HG02870 (cell line): ENCODE measurements around the gene ITGA3.

Experiments
- ATAC-seq: cut with Tn5 transposase; IDR thresholded peaks from one replicate; pipeline ENCODE4 v1.9.1; 2021; ENCODE audit warnings: mild to moderate bottlenecking, moderate library complexity; ENCODE audit not compliant: unreplicated experiment

Gene ITGA3

DNA sequence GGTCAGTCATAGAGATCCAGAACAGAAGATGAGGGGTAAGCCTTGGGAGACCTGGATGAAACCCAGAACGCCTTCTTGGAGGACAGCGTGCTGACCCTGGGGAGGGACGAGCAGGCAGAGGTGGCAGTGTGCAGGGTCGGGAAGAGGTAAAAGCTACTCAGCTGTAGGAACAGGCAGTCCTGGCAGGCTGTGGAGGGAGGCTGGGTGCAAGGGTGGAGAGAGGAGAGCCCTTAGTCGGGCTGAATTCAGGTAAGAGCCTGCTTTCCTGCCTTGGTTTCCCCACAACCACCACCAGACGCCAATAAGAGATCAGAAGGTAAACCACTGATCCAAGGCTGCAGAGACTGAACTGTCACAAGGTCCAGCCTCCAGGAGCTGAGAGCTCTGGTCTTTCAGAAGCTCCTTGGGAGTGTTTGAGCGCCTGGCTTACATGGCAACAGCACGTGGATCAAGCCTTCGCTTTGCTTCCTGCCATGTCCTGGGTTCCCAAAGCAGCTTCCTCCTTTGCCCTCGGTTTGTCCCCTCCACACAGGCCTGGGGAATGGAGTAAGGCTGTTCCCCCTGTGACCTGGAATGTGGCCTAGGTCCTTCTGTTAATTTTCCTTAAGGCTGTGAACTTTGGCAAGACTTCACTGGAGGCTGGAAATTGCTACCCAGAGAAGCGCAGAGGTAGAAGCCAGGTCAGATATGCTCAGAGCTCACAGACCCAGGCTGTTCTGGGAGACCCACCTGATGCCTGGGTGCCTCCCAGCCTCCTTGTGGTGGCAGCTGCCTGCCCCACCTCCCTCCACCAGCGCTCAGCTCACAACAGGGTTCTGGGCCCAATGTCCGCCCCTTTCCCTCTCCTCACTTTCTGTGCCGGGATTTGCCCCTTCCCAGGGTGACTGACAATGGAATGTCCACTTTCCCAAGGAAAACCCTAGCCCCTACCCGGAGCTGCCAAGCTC lies 35.3 kb downstream of the ITGA3 start:
- ATAC-seq = no peak

DNA sequence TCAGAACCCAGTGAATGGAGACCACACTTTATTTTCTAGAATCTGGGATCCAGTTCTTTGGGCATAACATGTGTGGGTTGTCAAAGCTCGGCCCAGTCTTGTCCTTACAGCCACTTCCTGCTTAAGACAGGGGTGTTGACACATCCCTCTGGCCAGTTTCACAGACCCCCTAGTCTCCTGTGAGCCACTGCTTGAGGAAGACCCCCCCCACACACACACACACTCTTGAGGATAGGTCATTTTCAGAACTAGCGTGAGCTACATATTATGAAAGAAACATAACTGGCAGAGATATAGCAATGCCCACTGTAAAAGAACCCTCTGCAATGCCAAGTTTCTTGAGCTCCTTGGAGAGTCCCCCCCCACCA lies 36.0 kb downstream of the ITGA3 start:
- no peak for ATAC-seq

DNA sequence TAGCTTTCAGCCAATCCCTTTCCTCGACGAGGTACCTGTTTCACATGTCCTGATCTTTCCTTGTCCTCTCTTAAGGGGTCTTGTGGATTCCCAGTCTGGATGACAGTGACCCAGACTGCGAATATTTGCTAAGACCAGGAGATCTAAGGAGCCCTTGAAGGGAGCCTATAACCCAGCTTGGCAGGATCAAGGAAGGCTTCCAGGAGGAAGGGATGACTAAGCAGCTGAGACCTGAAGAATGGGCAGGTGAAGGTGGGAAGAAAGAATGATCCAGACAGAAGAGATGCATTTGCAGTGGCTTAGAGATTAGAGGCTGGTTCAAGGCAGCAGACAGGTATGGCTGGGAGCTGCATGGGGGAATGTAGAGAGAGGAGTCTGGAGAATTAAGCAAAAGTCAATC lies 37.3 kb downstream of the ITGA3 start:
- no peak for ATAC-seq

DNA sequence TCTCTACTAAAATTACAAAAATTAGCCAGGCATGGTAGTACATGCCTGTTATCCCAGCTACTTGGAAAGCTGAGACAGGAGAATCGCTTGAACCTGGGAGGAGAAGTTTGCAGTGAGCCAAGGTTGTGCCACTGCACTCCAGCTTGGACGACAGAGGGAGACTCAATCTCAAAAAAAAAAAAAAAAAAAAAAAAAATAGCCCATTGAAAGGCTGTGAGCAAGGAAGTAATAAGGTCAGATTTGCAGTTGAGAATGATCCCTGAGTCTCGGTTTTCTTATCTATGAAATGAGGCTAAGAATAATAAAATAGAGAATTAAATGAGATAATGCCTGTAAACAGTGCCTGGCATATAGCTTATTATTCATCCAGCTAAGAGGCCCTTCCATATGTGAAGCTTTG lies 37.9 kb downstream of the ITGA3 start:
- no peak for ATAC-seq

DNA sequence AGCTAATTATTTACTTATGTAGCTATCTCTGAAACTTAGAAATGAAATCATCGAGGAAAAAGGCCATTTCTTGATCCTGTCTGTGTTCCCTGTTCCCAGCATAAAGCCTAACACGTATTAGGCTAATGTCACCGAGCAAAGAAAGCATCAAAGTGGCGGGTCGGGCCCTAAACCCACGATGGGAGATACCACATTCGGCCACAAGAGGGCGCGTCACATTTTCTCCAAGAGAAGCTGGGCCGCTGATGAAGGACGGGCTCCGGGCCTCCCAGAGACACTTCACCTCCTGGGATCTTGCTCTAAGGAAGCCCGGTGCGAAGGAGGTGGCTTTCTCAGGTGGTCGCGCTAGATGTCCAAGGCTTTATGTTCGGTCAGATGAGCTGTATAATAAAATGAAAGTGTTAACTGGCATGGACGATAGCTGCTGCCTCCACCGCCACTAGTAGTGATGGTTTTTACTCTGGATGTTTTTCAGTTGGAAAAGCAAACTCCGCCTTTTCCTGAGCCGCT lies 38.4 kb downstream of the ITGA3 start:
- no peak for ATAC-seq

DNA sequence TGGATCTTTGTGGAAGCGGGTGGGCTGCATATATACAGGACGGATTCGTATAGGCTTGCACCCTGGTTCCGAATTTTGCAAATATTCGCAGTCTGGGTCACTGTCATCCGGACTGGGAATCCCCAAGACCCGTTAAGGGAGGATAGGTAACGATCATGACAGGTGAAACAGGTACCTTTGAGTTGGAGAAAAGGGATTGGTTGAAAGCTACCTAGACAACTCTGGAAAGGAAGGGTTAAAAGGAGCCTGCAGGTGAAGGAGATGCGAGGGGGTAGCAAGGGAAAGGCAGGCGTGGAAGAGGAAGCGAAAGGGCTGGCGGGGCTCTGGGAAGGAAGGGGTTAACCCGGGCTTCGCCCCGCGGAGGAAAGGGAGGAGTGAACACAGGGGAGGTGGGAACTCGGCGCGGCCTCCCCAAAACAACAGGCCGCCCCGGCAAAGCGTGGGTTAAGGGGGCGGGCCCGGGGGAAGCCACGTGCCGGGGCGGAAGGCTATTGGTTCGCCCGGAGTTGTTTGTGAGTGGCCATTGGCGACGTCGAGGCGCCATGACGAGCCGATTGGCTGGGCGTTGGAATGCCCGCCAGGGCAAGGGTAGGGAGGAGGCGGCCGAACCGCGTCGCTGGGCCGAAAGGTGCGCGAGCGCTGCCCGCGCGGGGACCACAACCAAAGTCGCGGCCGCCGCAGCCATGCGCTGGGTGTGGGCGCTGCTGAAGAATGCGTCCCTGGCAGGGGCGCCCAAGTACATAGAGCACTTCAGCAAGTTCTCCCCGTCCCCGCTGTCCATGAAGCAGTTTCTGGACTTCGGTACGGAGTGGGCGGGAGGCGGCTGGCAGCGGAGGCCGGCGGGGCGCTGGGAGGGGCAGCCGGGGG lies 39.1 kb downstream of the ITGA3 start, which contains the start of gene PDK2:
Gene PDK2, plus strand, starts transcription at position 599 of the 867 bp plus-strand sequence. Its CDS starts 85 bp downstream, at position 684.
- peak; percentile 86 for ATAC-seq

DNA sequence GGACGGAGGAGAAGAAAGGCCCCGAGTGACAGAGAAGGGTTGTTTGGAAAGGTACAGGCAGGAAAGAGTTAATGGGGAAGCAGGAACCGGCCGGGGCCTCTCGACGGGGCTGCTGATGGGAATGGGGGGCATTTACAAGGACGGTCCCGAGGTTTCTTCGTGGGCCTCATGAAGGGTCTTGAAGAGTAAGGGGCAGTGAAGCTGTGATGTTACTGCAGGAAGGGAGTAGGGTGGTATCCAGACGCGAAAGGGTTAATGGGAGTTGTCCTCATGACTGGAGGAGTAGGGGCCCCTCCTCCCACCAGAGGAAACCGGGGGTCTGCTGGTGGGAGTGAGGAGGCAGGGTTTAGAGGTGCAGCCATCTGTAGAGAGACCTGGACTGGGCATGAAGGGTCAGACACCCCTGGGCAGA lies 39.7 kb downstream of the ITGA3 start:
- ATAC-seq = no peak

DNA sequence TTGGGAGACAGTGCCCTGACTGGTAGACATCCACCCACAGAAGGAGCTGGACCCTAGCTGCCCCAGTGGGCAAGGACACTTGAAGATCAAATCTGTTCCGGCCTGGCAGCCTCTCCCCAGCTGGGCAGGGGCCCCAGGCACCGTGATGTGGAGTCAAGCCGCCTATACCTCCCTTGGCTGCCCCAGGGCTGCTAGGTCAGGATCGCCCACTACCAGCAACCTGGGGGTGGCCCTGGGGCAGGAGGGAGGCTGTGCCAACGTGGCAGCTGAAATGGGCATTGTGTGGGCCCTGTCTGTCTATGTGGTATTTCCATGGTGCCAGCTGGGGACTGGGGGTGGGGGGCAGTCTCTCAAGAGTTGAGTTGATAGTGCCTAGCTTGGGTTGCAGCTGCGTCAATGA lies 40.2 kb downstream of the ITGA3 start:
- no peak for ATAC-seq

DNA sequence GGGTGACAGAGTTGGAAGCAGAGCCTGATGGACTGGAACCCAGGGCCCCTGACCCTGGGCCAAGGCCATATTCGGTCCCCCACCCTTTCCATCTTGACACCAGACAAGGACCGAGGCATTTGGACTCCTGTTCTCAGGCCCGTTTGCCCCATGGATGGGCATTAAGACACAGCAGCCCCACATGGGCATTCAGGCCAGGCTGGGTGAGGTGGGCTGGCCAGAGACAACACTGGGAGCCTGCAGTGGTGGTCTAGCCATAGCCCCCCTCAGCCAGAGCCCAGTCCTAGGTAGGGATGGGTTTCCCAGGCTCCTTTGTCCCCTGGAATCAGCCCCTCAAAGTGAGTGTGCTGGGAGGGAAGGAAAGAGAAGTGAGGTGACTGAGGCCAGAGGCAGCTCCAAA lies 40.8 kb downstream of the ITGA3 start:
- no peak for ATAC-seq

DNA sequence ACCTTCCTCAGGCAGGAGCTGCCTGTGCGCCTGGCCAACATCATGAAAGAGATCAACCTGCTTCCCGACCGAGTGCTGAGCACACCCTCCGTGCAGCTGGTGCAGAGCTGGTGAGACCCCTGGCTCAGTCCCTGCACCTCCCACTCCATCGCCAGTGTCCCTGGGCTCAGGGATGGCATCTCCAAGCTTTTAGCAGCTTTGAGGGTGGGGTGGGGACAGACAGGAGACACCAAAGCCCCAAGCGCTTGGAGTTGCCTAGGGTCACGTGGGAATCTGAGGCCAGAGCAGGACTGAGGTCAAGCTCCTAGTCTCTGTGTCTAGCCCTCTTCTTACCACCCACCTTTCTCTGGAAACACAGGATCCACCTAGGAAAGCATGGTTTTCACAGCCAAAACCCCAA lies 41.5 kb downstream of the ITGA3 start:
- no peak for ATAC-seq

DNA sequence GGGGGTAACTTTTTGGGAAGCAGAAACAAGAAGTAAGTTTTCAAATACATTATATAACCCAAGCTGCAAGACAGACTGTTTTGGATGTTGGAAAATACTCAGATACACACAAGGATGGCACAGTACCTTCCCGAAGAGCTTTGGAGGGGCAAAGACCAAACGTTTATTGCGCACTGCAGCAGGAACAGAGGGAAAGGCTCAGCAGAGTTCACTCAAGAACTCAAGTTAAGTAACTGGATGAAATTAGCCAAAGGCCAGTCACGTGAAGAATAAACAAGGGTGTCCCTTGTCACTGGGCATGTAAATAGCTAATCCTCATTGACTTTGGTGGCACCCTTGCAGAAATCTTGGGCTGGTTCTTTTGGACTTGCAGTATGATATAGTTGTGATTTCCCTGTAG lies 42.0 kb downstream of the ITGA3 start:
- ATAC-seq = no peak

DNA sequence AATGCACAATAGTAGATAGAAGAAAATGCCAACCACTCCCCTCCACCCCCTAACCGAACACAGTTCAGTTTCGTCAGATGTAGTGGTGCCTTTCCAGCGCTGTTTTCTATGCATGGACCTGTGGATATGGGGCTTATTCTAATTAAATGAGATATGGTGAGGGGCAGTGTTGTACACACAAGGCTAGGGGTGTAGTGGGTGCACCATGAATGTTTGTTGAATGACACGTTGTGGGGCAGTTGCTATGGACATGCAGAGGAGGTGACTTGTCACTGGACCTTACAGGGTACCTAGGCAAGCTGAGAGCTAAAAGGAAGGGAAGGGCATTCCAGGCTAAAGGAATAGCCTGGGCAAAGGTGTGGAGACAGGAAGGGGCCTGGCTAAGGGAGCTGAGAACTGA lies 42.7 kb downstream of the ITGA3 start:
- ATAC-seq = no peak

DNA sequence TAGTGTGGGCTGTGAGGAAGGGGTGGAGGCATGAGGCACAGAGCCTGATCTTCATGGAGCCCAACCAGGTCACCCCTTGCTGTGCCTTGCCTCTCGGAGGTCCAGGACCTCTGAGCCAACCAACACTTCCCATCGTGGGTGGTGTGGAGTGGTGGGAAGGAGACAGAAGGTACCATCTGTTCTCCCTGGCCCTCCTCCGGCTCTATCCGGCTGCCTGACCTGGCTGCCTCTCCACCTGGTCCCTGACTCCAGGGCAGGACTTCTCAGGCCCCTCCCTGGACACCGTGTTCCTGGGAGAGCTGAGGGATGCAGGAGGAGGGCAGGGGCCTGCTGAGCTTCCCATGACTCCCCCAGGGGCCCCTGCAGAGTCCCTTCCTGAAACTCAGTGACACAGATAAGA lies 43.1 kb downstream of the ITGA3 start:
- ATAC-seq = no peak

DNA sequence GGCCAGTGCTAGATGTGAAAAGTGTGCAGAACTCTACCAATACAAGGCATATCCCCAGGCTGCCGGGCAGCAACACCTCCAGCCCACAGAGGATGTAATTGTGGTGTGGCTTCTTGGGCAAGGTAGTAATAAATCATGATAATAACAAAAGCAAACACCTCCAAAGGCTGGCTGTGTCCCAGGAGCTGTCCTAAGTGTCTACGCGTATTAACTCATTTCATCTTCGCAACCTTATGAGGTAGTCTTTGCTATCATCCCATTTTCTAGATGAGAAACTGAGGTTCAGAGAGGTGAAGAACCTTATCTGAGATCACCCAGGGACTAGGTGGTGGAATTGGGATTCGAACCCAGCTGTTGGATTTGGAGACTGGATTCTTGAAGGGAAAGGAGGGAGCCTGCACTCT lies 44.6 kb downstream of the ITGA3 start:
- no peak for ATAC-seq

DNA sequence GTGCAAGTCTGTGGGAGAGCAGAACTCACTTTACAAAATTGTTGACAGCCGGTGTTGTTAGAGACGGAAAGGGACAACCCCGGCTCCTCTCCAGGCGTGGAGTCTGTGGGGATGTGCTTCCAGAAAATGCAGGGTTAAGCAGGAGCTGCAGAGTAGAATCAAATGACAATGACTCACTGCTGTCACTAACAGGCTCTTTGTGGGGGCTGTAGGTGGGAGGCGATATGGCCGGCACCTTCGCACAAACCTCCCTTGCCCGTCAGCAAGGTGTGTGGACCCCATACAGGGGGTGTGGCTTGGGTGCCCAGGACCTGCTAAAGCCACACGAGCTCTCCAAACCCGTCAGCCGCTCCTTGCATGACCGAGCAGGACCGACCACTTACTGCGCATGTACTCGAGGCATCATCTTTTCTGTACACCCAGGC lies 45.0 kb downstream of the ITGA3 start:
- ATAC-seq = no peak

DNA sequence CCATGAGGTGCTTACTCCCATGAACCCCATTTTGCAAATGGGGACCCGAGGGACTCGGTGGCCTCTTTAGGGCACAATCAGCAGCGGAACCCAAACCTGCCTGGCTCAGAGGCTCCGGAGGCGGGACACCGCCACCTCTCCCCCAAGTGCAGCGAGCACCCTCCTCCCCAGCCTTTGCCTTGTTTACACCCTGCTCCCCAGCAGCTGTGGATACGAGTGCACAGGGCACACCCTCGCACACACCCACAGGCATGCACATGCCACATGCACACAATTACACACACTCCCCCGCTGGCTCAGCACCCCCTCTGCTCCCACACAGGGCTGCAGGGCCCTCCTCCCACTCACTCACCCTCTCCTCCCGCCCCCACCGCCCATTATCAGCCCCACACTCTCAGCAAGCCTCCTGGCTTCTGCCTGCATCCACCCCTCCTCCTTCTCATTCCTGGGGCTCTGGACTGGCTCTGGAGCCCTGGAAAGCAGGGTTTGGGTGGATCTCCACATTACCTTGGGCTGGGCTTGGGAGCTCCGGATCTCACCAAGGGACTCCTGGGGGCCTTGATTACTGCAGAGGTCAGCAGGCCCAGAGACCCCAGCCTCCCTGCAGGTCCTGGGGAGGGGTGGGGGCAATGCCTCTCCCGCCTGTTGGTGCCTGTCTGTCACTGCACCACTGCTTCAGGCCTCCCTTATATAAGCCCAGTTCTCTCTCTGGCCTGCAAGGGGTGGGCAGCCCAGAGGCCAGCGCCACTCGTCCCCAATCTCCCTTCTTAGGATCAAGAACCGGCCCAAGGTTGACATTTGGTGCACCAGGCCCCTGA lies 45.6 kb downstream of the ITGA3 start:
- ATAC-seq = no peak

DNA sequence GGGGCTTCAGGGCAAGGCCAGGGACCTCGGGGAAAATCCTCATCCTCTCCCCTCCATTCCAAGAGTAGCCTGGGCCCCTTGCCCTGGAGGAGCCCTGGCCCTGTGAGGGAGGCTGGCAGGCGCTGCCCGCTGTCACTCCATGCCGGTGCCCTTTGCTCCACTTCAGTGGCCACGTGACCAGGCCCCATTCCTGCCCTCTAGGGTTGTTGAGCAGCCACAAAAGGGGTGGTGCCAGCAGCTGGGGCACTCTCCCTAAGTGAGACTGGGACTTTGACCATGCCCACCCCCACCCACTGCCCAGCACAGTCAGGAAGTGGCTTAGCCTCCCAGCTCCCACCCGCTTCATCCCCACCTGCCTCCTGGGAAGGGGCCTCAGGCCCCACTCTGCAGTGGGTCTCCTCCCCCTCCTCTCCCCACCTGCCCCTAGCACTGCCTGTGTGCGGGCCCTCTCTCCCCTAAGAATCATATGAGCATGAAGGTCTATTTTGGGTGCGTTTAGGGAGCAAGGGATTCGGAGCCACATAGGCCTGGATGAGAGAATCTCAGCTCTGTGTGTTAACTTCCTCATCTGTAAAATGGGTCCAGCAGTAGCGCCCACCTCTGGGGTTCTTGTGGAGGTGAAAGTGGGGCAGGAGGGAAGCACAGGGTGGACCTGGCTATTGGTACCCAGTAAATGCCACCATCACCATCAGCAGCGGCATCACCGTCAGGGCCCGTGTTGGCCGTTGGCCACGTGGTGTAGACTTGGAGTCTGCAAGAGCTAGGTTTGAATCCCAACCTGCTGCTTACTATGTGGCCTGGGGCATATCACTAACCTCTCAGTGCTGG lies 46.5 kb downstream of the ITGA3 start:
- no peak for ATAC-seq

DNA sequence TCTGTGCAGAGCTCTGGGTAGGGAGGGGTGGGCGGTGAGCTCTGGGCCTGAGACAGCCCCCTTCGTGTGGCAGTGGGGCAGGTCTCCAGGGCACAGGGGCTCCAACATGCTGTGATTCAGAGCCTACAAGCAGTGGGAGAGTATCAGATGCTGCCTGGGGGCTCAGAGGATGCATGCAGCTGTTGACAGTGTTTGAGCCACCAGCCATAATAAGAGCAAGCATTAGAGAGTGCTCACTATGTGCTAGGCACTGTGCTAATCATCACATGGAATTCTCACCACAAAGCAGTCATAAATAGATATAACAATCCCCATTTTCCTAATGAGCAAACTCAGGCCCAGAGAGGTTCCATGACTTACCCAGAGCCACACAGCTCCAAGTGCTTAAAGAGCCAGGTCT lies 47.3 kb downstream of the ITGA3 start:
- ATAC-seq = no peak

DNA sequence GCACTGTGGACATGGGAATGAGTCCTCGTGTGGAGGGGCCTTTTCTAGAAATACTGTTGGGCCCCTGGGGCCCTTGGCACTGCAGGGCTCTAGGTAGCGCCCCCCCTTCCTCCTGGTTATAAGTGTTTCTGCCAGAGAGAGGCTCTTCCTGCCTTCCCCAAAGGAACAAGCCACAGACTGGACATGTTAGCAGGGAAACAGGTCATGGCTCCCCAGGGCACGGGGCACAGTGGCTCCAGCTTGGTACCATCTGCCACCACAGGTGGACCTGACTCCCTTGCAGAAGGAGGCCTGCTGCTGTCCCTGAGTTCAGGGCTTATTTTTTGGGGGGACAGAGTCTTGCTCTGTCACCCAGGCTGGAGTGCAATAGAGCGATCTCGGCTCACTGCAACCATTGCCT lies 48.0 kb downstream of the ITGA3 start:
- no peak for ATAC-seq

DNA sequence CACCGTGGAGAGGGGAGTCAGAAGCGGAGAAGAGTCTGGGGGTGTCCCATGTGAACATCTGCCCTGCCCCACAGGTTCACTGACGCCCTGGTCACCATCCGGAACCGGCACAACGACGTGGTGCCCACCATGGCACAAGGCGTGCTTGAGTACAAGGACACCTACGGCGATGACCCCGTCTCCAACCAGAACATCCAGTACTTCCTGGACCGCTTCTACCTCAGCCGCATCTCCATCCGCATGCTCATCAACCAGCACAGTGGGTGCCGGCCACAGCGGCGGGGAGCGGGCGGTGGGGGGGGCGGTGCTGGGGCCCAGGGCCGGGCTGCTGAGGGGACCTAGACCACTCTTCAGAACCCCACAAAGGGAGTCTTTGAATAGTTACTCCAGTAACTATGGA lies 49.9 kb downstream of the ITGA3 start:
- no peak for ATAC-seq
